ENCODE data around the gene RPL32.
"Not testable (repeated sequence)": the region's sequence is repeated elsewhere in the genome, so short reads cannot be mapped to it uniquely, and the experiment has no call there.

Gene RPL32

GRCh38 chr3:12856626-12857025 is 15.3 kb upstream of the RPL32 start:
- no peak overlapping the region for H3K9ac ChIP-seq (ENCODE audit: insufficient read length)
- no peak overlapping the region for H3K27ac ChIP-seq
- H3K36me3 ChIP-seq (ENCODE audit: insufficient read depth, low read length), result no peaks in the 10 kb centered on the region
- no peak for TF ChIP-seq POLR2AphosphoS5 (IDR thresholded peaks at IDR 0.05; ENCODE audit: borderline replicate concordance, low read depth, low read length)
- no peak for TF ChIP-seq FOXP2 (optimal IDR thresholded peaks at IDR 0.05; ENCODE audit: control extremely low read depth, extremely low read length, insufficient read depth)
- no peak for TF ChIP-seq EZH2 (IDR thresholded peaks at IDR 0.05)
- H3K4me3 ChIP-seq, result no peak overlapping the region
- H3K9me3 ChIP-seq (ENCODE audit: low read depth, low read length), result no peaks in the 10 kb centered on the region
- no peak for DNase-seq (ENCODE audit: low read depth, low spot score)

GRCh38 chr3:12854565-12854964 is 13.2 kb upstream of the RPL32 start:
- no peaks in the 10 kb centered on the region for H3K36me3 ChIP-seq (ENCODE audit: insufficient read depth, low read length)
- no peak overlapping the region for H3K4me3 ChIP-seq
- H3K9ac ChIP-seq (ENCODE audit: insufficient read length), result no peak overlapping the region
- no peak overlapping the region for H3K27ac ChIP-seq
- TF ChIP-seq FOXP2 (optimal IDR thresholded peaks at IDR 0.05; ENCODE audit: control extremely low read depth, extremely low read length, insufficient read depth) (no peak), POLR2AphosphoS5 (IDR thresholded peaks at IDR 0.05; ENCODE audit: borderline replicate concordance, low read depth, low read length) (no peak), EZH2 (IDR thresholded peaks at IDR 0.05) (no peak)
- DNase-seq (ENCODE audit: low read depth, low spot score), result no peak
- H3K9me3 ChIP-seq (ENCODE audit: low read depth, low read length), result no peaks in the 10 kb centered on the region

- H3K27ac ChIP-seq; H3K9ac ChIP-seq (ENCODE audit: insufficient read length); DNase-seq (ENCODE audit: low read depth, low spot score); H3K36me3 ChIP-seq (ENCODE audit: insufficient read depth, low read length); H3K9me3 ChIP-seq (ENCODE audit: low read depth, low read length); H3K4me3 ChIP-seq: not testable (repeated sequence)
Observed at GRCh38 chr3:12853847-12854246, 12.5 kb upstream of the RPL32 start.

GRCh38 chr3:12852201-12852600 is 10.8 kb upstream of the RPL32 start:
- no peak for DNase-seq (ENCODE audit: low read depth, low spot score)
- TF ChIP-seq EZH2 (IDR thresholded peaks at IDR 0.05) (no peak), FOXP2 (optimal IDR thresholded peaks at IDR 0.05; ENCODE audit: control extremely low read depth, extremely low read length, insufficient read depth) (no peak), POLR2AphosphoS5 (IDR thresholded peaks at IDR 0.05; ENCODE audit: borderline replicate concordance, low read depth, low read length) (no peak)
- H3K4me3 ChIP-seq, result no peak overlapping the region
- H3K9me3 ChIP-seq (ENCODE audit: low read depth, low read length), result no peaks in the 10 kb centered on the region
- no peak overlapping the region for H3K27ac ChIP-seq
- no peaks in the 10 kb centered on the region for H3K36me3 ChIP-seq (ENCODE audit: insufficient read depth, low read length)
- H3K9ac ChIP-seq (ENCODE audit: insufficient read length), result no peak overlapping the region

- Histone ChIP-seq H3K27ac (no peak overlapping the region), H3K9me3 (ENCODE audit: low read depth, low read length) (no peaks in the 10 kb centered on the region), H3K36me3 (ENCODE audit: insufficient read depth, low read length) (peaks cover under 1% of the 10 kb centered on the region; the same call in 1 of the 2 replicates), H3K4me3 (no peak overlapping the region), H3K9ac (ENCODE audit: insufficient read length) (no peak overlapping the region)
- TF ChIP-seq EZH2 (IDR thresholded peaks at IDR 0.05) (no peak), POLR2AphosphoS5 (IDR thresholded peaks at IDR 0.05; ENCODE audit: borderline replicate concordance, low read depth, low read length) (no peak), FOXP2 (optimal IDR thresholded peaks at IDR 0.05; ENCODE audit: control extremely low read depth, extremely low read length, insufficient read depth) (no peak)
- no peak for DNase-seq (ENCODE audit: low read depth, low spot score)
Observed at GRCh38 chr3:12845811-12846210, 4.4 kb upstream of the RPL32 start.

- no peak for DNase-seq (ENCODE audit: low read depth, low spot score)
- Histone ChIP-seq H3K36me3 (ENCODE audit: insufficient read depth, low read length) (peaks cover 32% of the 10 kb centered on the region), H3K9me3 (ENCODE audit: low read depth, low read length) (no peaks in the 10 kb centered on the region), H3K27ac (no peak overlapping the region), H3K4me3 (no peak overlapping the region), H3K9ac (ENCODE audit: insufficient read length) (no peak overlapping the region)
- no peak for TF ChIP-seq POLR2AphosphoS5 (IDR thresholded peaks at IDR 0.05; ENCODE audit: borderline replicate concordance, low read depth, low read length)
- TF ChIP-seq EZH2 (IDR thresholded peaks at IDR 0.05), result no peak
- TF ChIP-seq FOXP2 (optimal IDR thresholded peaks at IDR 0.05; ENCODE audit: control extremely low read depth, extremely low read length, insufficient read depth), result no peak
Observed at GRCh38 chr3:12842469-12842868, 1.1 kb upstream of the RPL32 start.

GRCh38 chr3:12841970-12842328 is 584 bp upstream of the RPL32 start:
- Histone ChIP-seq H3K36me3 (ENCODE audit: insufficient read depth, low read length) (peaks cover 37% of the 10 kb centered on the region), H3K9me3 (ENCODE audit: low read depth, low read length) (no peaks in the 10 kb centered on the region), H3K9ac (ENCODE audit: insufficient read length) (peak overlapping the region; percentile 99), H3K27ac (no peak overlapping the region), H3K4me3 (peak overlapping the region; percentile 82)
- TF ChIP-seq EZH2 (IDR thresholded peaks at IDR 0.05), result no peak
- no peak for TF ChIP-seq POLR2AphosphoS5 (IDR thresholded peaks at IDR 0.05; ENCODE audit: borderline replicate concordance, low read depth, low read length)
- TF ChIP-seq FOXP2 (optimal IDR thresholded peaks at IDR 0.05; ENCODE audit: control extremely low read depth, extremely low read length, insufficient read depth), result no peak
- DNase-seq (ENCODE audit: low read depth, low spot score), result no peak

GRCh38 chr3:12840591-12841148 is 695 bp downstream of the RPL32 start:
- Histone ChIP-seq H3K27ac (peak overlapping the region; percentile 96), H3K9ac (ENCODE audit: insufficient read length) (peak overlapping the region; percentile 99), H3K9me3 (ENCODE audit: low read depth, low read length) (no peaks in the 10 kb centered on the region), H3K36me3 (ENCODE audit: insufficient read depth, low read length) (peaks cover 50% of the 10 kb centered on the region), H3K4me3 (peak overlapping the region; percentile 82)
- no peak for DNase-seq (ENCODE audit: low read depth, low spot score)
- TF ChIP-seq EZH2 (IDR thresholded peaks at IDR 0.05) (no peak), POLR2AphosphoS5 (IDR thresholded peaks at IDR 0.05; ENCODE audit: borderline replicate concordance, low read depth, low read length) (no peak), FOXP2 (optimal IDR thresholded peaks at IDR 0.05; ENCODE audit: control extremely low read depth, extremely low read length, insufficient read depth) (no peak)

GRCh38 chr3:12840148-12840547 is 1.2 kb downstream of the RPL32 start:
- H3K9me3 ChIP-seq (ENCODE audit: low read depth, low read length); DNase-seq (ENCODE audit: low read depth, low spot score); H3K27ac ChIP-seq: not testable (repeated sequence)
- Histone ChIP-seq H3K4me3 (peak overlapping the region; percentile 82), H3K9ac (ENCODE audit: insufficient read length) (peak overlapping the region; percentile 99), H3K36me3 (ENCODE audit: insufficient read depth, low read length) (peaks cover 55% of the 10 kb centered on the region)

Measured in SK-N-MC (cell line).